GM10847 (cell line): ENCODE results near the gene LRRC46.

Experiments
- POLR2A ChIP-seq: IDR thresholded peaks from 2 replicates; pipeline ENCODE4 v1.6.1; 2011; ENCODE audit not compliant: insufficient read length; ENCODE audit errors: extremely low read depth

The LRRC46 gene

DNA sequence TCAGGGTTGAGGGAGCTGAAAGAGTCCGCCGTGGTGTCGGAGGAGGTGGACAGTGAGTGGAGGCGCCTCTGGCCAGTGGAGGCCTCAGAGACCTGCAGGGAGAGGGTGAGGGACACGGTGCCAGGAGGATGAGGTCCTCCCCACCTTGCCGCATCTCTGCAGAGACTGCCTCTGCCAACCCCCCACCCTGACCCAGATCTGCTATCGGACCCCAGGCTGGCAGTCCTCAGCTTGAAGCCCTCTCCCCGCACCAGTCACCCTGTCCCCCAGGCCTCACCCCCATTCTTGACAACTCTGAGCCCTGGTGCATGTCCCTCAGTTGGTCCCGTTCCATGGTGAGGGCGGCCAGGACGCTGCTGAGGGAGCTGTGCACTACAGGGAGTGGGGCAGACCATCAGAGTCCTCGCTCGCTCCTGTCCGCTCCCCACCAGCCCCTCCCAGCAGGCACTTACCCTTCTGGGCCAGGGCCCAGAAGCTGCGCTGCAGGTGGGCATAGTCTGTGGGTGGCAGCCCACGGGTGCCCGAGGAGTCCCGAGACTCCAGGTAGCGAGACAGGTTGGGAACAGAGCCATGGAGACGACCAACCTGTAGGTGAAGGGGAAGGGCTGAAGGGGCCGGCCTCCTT lies 15.2 kb upstream of the LRRC46 start:
- TF ChIP-seq POLR2A = no peak

DNA sequence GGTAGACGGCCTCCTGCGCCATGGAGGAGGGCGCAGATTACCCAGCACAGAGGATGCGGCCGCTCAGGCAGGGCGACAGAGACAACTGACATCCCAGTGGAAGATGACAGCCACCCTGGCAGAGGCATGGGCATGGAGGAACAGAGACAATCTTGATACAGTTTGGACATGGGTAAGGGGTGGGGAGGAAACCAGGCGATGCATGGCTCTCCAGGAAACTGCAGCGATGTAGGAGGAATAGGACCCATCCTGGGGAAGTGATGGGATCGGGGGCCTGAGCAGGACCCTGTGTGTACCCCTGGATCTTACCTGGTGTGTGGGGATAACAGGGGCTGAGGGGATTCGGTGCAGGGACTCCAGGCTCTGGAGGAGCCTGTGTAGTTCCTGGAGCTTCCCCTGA lies 14.5 kb upstream of the LRRC46 start:
- no peak for TF ChIP-seq POLR2A

- TF ChIP-seq POLR2A = no peak
Measured at GRCh38 chr17:47818002-47818695, 13.3 kb upstream of the LRRC46 start.

DNA sequence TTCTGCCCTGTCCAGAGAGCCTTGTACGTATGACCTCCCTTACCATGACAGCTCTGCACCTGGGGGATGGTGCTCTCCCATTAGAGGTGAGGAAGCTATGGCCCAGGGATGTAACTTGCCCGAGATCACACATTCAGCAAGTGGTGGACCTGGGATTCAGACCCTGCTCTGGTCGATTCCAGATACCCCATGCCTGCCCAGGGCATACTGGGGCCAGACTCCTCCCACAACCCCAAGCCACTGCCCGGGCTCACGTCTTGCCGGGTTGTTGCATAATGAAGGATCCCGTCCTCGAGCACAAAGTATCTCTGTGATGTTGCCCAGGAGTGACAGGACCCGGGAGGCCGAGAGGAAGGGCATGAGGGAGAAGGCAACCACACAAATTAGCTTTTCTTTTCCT lies 12.0 kb upstream of the LRRC46 start:
- TF ChIP-seq POLR2A = no peak

- no peak for TF ChIP-seq POLR2A
Measured at GRCh38 chr17:47820033-47820789, 11.3 kb upstream of the LRRC46 start.

GRCh38 chr17:47821031-47821423 lies 10.4 kb upstream of the LRRC46 start:
- no peak for TF ChIP-seq POLR2A

DNA sequence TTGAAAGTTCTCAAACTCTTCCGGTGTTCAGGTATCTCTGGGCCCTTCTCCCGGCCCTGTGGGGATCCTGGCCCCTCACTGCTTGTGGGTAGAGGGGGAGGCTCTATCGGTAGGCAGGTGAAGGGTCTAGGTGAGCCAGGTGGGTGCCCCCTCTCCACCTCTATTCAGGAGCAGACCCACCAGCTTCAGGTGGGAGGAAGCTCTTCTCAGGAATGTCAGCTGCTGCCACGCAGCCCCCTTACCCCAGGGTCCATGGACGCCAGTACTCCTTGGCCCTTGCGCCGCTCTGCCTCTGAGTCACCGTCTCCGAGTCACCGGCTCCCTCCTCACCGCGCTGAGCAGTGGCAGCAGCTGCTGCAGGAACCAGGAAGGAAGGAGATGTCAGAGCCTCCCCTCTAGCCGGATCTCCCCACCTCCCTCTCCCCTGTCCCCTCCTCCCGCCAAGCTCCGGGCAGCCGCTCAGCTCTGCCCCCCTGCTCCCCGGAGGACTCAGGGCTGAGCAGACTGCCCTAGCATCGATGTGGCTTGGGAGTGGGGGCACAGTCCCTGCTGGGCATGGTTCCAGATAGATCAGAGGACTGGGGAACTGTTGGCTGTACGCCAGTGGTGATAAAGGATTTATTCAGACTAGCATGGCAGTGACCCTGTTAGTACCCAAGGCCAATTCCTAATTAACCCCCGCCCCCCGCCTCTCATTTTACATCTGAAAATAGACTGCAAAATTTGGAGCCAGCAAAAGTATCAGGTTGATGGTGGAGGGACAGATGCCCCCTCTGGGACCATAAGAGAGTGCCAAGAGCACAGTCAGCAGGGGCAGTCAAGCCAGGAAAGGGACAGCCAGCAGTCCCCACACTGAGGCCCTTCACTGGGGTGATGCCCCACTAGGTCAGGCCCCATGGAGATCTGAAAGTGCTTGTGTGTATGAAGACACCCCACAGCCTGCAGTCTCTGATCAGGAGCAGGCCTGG lies 9.8 kb upstream of the LRRC46 start, which contains the start of gene OSBPL7:
TSS of gene OSBPL7 (minus strand) at position 371 of the 968 bp plus-strand sequence. CDS start 1,516 bp downstream, outside the sequence.
- TF ChIP-seq POLR2A = peak; percentile 62

DNA sequence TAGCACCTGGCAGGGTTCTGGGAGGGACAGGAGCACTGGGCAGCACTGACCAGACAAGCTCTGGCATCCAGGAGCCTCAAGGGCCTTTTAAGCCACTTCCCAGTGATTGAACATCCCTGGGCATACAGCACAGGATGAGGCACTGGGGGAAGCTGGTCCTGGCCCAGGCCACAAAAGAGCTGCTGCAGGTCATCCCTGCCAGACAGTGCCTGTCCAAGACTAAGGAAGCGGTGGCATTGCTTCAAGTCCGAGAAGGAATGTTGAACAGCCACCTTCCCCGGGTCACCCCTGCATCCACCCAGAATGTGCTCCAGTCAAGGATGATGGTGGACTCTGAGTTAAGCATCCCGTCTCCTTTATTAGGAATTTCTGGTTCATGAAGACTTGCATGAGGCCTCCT lies 8.7 kb upstream of the LRRC46 start:
- TF ChIP-seq POLR2A = no peak

DNA sequence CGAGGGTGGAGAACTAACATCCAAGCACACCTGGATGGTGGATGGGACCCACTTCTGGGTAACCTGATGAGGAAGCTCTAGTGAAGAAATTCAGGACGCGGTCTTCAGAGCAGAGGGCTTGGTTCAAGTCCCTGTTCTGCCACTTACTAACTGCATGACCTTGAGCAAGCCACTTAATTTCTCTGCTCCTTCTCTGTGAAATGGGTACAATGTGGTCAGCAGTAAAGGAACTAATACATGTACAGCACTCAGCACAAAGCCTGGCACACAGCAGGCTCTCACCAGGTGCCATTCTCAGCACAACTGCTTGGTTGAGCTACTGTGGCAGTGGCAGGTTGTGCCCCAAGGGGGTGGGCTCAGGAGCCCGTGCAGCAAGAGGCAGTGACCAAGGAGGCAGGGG lies 8.0 kb upstream of the LRRC46 start:
- no peak for TF ChIP-seq POLR2A

DNA sequence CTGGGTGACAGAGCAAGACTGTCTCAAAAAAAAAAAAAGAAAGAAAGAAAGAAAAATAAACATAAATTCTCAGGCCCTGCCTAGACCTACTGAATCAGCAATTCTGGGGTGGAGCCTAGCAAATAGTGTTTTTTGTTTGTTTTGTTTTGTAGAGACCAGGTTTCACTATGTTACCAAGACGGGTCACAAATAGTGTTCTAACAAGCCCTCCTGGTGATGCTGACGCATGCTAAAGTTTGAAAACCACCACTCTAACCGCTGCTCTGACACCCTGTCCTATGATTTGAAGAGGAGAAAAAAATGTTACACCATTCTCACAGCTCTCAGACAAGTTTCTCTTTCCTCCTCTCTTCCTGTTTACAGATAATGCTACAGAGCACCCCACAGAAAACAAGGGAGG lies 1.6 kb upstream of the LRRC46 start:
- TF ChIP-seq POLR2A = no peak

GRCh38 chr17:47830396-47831002 lies 971 bp upstream of the LRRC46 start:
- TF ChIP-seq POLR2A = no peak

DNA sequence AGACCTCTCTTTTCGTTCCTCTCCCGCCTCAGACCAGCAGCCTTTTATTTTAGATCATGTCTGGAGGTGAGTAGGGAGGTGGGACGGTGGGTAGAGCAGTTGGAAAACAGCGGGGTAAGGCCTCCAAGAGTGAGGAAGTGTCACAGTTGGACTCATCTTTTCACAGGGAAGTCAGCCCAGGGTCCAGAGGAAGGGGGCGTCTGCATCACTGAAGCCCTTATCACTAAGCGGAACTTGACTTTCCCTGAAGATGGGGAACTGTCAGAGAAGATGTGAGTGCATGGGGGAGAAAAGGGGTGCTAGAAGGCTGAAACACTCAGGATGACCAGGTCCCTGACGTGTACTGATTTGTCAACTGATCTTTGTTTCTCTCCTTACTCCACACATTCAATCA lies 461 bp downstream of the LRRC46 start:
- TF ChIP-seq POLR2A = no peak

GRCh38 chr17:47834756-47835155 lies 3.3 kb downstream of the LRRC46 start:
- no peak for TF ChIP-seq POLR2A

DNA sequence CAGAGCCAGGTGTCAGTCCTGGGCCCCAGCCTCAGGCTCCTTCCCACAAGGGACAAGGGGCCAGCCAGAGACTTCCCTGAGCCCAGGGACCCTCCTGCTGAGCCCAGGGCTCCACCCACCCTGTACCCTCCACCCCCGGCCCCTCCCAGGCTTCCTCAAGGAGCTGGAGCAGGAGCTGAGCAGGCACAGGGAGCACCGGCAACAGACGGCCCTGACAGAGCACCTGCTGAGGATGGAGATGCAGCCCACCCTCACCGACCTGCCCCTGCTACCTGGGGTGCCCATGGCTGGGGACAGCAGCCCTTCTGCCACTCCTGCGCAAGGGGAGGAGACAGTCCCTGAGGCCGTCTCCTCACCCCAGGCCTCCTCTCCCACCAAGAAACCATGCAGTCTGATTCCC lies 5.1 kb downstream of the LRRC46 start:
- TF ChIP-seq POLR2A = no peak
